Activated CD8-positive, alpha-beta T cell treated with anti-CD3 and anti-CD28 coated beads, Interleukin-2, amount 10 ng/mL, durations not matched to agents 7 days and 5 days (primary cell): ENCODE data around the gene BAIAP2L2. TPM values are rescaled to one million over a fixed set of nuclear protein-coding genes. Genes with fewer than 3 reads are reported as not detected.

Experiments used
- ATAC-seq: fragments of 150-1000 bp; cut with Tn5 transposase; one replicate; pipeline ENCODE4 v1.10.0; 2021; ENCODE audit warnings: moderate library complexity
- CTCF ChIA-PET: fragments of 350-600 bp; sonication (Branson Sonifier 250); formaldehyde crosslinking; loops from one replicate; lab custom pipeline; 2021; ENCODE audit warnings: antibody characterized with exemption; lab: Charles Lee
- POLR2A ChIA-PET: fragments of 350-600 bp; sonication (Branson Sonifier 250); formaldehyde crosslinking; loops from one replicate; lab custom pipeline; 2021; ENCODE audit warnings: antibody characterized with exemption; lab: Charles Lee
- DNase-seq: peaks from one replicate; pipeline ENCODE4 v3.0.0-alpha.2; 2020
- H3K27ac Mint-ChIP-seq: one replicate; pipeline ENCODE4 v1.8.0; 2021; ENCODE audit warnings: mild to moderate bottlenecking, mixed read lengths
- H3K27me3 Mint-ChIP-seq: one replicate; pipeline ENCODE4 v1.8.0; 2021; ENCODE audit warnings: low read depth, mixed read lengths
- H3K36me3 Mint-ChIP-seq: one replicate; pipeline ENCODE4 v1.8.0; 2021; ENCODE audit warnings: low read depth, mixed read lengths
- H3K4me1 Mint-ChIP-seq: one replicate; pipeline ENCODE4 v1.8.0; 2021; ENCODE audit warnings: low read depth, mixed read lengths
- H3K4me3 Mint-ChIP-seq: one replicate; pipeline ENCODE4 v1.8.0; 2021; ENCODE audit warnings: mild to moderate bottlenecking, mixed read lengths
- H3K9me3 Mint-ChIP-seq: one replicate; pipeline ENCODE4 v1.8.0; 2022; ENCODE audit warnings: mixed read lengths; ENCODE audit not compliant: insufficient read depth
- total RNA-seq, 2 experiments: library from RNA; stranded (reverse); gene quantifications; one replicate each; pipeline ENCODE4 v1.2.3, GENCODE V29; 2021

The BAIAP2L2 gene
- total RNA-seq, 2 experiments from 2014 or later: 0.47 to 0.58 TPM

DNA sequence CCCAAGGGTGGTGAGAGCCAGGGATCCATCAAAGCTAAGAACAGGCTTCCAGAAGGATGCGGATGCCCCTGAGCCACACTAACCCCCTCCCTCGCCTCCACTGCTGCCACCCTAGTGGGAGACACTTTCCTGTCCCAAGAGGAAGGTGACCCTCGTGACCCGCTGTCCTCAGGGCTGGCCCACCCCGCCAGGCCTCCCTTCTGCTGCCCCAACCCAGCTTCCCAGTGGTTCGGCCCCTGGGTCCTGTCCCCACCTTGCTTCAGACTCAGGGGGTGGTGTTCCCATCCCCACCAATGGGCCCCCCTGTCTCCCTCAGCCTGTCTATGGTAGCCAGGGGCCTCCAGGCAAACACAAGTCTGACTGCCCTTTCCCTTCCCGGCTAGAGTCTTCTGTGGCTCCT lies 59.8 kb downstream of the BAIAP2L2 start:
- H3K4me1 Mint-ChIP-seq: peaks cover 6% of the 10 kb centered on the region
- H3K27me3 Mint-ChIP-seq: peaks cover 9% of the 10 kb centered on the region
- POLR2A ChIA-PET: no interaction called here
- H3K27ac Mint-ChIP-seq: no peak overlapping the region
- CTCF ChIA-PET: interaction anchor here (1.3 to 1.4 kb wide), 2 partner anchors 93 to 521 kb away, joined by 3 to 5 read pairs; no protein-coding TSS in a partner anchor
- H3K9me3 Mint-ChIP-seq: no peaks in the 10 kb centered on the region
- H3K4me3 Mint-ChIP-seq: no peak overlapping the region
- DNase-seq (no peak), ATAC-seq (no peak)
- H3K36me3 Mint-ChIP-seq: no peaks in the 10 kb centered on the region

DNA sequence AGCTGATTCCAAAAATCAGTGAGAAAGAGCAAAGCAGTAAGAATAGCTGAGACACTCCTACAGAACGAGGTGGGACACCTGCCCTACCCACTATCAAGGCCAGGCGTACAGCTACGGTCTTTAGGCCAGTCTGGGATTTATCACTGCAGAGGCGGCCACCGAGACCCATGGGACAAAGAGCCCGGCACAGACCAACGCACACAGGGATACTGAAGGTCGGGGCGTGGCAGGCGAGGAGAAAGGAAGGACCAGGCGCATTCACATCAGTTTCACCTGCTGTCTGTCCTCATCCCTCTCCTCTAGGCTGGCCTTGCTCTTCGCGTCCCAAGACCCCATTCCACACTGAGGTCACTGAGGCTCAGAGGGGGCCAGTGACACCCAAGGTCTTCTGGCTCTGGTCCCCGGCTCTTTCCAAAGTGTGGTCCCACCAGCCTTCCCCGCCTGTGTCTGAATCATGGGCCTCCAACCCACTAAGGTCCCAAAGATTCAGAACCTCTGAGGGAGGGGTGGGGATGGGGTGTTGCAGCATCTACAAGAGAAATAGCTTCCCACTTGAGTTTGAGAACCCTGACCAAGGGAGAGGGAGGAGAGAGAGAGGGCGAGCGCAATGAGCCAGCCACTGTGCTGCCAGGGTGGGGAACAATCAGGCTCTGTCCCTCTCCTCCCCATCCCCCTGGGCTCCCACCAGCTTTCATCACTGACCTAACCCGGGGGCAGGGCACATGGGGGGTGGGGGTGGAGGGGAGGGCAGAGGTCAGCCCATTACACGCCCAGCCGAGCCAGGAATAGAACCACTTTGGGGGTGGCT lies 60.5 kb downstream of the BAIAP2L2 start:
- H3K9me3 Mint-ChIP-seq: no peaks in the 10 kb centered on the region
- H3K27ac Mint-ChIP-seq: no peak overlapping the region
- no peak for ATAC-seq
- no peak overlapping the region for H3K4me3 Mint-ChIP-seq
- peaks cover 9% of the 10 kb centered on the region for H3K27me3 Mint-ChIP-seq
- DNase-seq: no peak
- H3K4me1 Mint-ChIP-seq: peaks cover 6% of the 10 kb centered on the region
- CTCF ChIA-PET: interaction anchor here (0.9 to 1.4 kb wide), 3 partner anchors 94 to 522 kb away, joined by 3 to 5 read pairs (median 3); no protein-coding TSS in a partner anchor
- POLR2A ChIA-PET: no interaction called here
- H3K36me3 Mint-ChIP-seq: no peaks in the 10 kb centered on the region

- H3K36me3 Mint-ChIP-seq: no peaks in the 10 kb centered on the region
- ChIA-PET CTCF (no interaction called here), POLR2A (no interaction called here)
- no peak overlapping the region for H3K27ac Mint-ChIP-seq
- no peaks in the 10 kb centered on the region for H3K4me1 Mint-ChIP-seq
- DNase-seq: no peak
- peaks cover 9% of the 10 kb centered on the region for H3K27me3 Mint-ChIP-seq
- H3K9me3 Mint-ChIP-seq: no peaks in the 10 kb centered on the region
- ATAC-seq: no peak
- H3K4me3 Mint-ChIP-seq: no peak overlapping the region
Measured at GRCh38 chr22:38046070-38046748, 64.3 kb downstream of the BAIAP2L2 start.

DNA sequence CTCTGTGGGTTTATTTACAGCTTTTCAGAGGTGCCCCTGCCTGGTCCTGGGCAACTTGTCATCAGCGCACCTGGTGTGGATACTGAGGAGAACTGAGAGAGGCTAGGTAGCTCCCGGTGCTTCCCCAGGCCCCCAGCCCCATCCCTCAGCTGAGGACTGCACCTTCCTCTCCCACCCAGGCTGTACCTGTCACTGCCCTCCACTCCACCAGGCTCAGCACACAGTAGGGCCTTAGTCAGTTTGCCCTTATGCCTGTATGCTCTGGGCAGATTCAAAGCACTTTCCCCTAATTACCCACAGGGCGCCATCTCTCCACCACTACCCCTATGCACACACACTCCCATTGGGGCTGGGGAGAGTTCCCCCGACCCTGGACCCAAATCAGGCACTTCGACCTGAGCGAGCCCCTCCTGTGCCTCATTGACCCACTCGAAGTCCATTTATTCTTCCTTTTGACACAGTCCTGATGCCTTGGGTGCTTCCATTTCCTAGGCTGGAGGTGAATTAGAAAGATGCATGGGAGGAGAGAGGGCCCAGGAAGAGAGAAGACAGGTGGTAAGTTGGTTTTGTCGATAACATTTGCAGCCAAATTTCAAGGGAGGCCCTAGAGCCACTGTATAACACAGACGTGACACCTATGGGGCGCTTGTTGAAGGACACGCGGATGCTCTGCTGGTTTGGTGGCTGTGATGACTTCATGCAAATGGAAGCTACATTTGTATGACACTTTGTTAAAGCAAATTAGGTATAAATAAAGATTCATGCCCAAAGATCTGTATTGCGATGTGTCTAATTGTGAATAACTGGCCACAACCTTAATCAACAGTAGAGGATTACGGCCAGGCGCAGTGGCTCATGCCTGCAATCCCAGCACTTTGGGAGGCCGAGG lies 67.1 kb downstream of the BAIAP2L2 start:
- H3K4me3 Mint-ChIP-seq: no peak overlapping the region
- H3K4me1 Mint-ChIP-seq: no peaks in the 10 kb centered on the region
- DNase-seq (no peak), ATAC-seq (no peak)
- peaks cover 4% of the 10 kb centered on the region for H3K27me3 Mint-ChIP-seq
- no peaks in the 10 kb centered on the region for H3K9me3 Mint-ChIP-seq
- no peak overlapping the region for H3K27ac Mint-ChIP-seq
- H3K36me3 Mint-ChIP-seq: no peaks in the 10 kb centered on the region
- POLR2A ChIA-PET: interaction anchor here (0.6 kb wide), 1 partner anchor 474 kb away, joined by 3 read pairs; no protein-coding TSS in a partner anchor
- CTCF ChIA-PET: interaction anchor here (1.8 kb wide), 1 partner anchor 9 kb away, joined by 6 read pairs; no protein-coding TSS in a partner anchor

- no peaks in the 10 kb centered on the region for H3K9me3 Mint-ChIP-seq
- no peak overlapping the region for H3K27ac Mint-ChIP-seq
- no peak overlapping the region for H3K4me3 Mint-ChIP-seq
- DNase-seq (no peak), ATAC-seq (no peak)
- ChIA-PET POLR2A (no interaction called here), CTCF (interaction anchor here (1.8 kb wide), 1 partner anchor 10 kb away, joined by 6 read pairs; no protein-coding TSS in a partner anchor)
- peaks cover 3% of the 10 kb centered on the region for H3K27me3 Mint-ChIP-seq
- no peaks in the 10 kb centered on the region for H3K36me3 Mint-ChIP-seq
- no peaks in the 10 kb centered on the region for H3K4me1 Mint-ChIP-seq
Measured at GRCh38 chr22:38042488-38042790, 68.0 kb downstream of the BAIAP2L2 start.

DNA sequence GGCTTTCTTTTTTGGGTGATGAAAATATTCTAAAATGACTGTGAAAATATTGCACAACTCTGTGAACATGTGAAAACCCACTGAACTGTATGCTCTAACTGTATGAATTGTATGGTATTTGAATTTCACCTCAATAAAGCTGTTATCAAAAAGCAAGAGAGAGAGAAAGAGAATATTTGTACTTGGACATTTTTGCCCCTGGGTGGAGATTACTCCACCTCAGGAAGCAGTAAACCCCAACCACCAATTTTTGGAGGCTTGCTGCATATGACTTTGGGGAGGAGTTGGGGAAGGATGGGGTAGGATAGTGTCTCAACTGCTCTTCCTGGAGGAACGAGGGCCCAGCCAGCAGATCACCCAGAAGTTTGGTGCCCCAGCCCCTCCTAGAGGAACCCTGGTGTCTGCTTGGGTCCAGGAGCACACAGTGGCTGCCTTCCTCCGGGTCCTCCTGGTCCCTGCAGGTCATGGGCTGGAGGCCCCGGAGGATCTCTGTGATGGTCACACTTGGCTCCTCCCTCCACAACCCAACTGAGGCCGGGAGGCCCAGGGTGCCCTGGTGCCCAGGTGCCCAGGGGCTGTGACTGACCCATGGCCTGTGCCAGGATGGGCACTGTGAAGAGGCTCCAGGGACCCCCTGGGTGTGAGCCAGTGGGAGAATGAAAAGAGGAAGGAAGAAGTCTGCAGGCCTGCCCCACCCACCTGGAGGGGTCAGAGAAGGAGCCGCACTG lies 68.6 kb downstream of the BAIAP2L2 start:
- POLR2A ChIA-PET: no interaction called here
- Mint-ChIP-seq H3K36me3 (no peaks in the 10 kb centered on the region), H3K27ac (no peak overlapping the region), H3K4me3 (no peak overlapping the region), H3K4me1 (no peaks in the 10 kb centered on the region), H3K9me3 (no peaks in the 10 kb centered on the region), H3K27me3 (peaks cover under 1% of the 10 kb centered on the region)
- DNase-seq: no peak
- ATAC-seq: no peak
- CTCF ChIA-PET: interaction anchor here (1.5 to 1.8 kb wide), 2 partner anchors 10 kb away, joined by 6 read pairs; no protein-coding TSS in a partner anchor

- CTCF ChIA-PET: interaction anchor here (1.5 kb wide), 1 partner anchor 11 kb away, joined by 6 read pairs; no protein-coding TSS in a partner anchor
- no peaks in the 10 kb centered on the region for H3K27me3 Mint-ChIP-seq
- no peaks in the 10 kb centered on the region for H3K36me3 Mint-ChIP-seq
- no peak overlapping the region for H3K4me3 Mint-ChIP-seq
- DNase-seq (no peak), ATAC-seq (no peak)
- no peak overlapping the region for H3K27ac Mint-ChIP-seq
- no peaks in the 10 kb centered on the region for H3K9me3 Mint-ChIP-seq
- POLR2A ChIA-PET: no interaction called here
- no peaks in the 10 kb centered on the region for H3K4me1 Mint-ChIP-seq
Measured at GRCh38 chr22:38040953-38041759, 69.3 kb downstream of the BAIAP2L2 start.

DNA sequence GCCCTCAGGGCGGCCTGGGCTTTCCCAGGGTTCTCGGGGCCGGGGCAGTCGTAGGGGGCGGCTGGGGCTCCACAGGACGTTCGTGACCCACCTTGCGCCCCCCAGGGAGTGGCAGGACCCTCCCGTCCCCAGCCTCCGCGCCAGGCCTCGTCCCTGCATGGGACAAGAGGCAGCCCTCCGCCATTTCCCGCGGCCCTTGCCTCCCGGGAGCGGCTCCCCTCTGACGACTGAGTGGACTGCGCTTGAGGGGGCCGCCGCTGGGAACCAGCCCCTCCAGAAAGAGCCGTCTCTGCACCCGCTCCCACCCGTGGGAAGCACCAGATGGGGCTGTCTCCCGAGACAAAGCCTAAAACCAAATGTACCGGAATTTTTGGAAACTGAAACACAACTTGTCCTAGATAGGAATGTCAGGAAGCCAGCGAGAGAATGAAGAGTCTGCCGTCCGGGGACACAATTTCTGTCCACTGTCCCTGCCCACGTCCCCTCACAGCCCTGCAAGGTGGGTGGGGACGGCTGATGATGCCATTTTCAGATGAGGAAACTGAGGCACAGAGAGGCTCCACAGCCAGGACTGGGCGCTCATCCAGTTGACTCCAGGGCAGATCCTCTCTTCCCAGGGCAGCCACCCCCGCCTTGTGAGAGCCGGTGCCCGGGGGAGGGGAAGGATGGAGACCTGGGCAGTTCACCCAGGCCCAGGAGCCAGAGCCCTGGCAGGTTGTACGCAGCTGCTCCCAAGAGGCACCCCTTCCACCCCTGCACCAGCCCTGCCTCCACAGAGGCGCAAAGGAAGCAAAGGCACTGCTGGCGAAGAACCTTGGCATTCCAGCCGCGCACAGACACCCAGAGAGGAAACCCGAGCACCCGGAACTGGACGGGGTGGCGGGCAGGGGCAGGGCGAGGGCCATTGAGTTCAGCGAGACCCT lies 71.3 kb downstream of the BAIAP2L2 start:
- no peaks in the 10 kb centered on the region for H3K36me3 Mint-ChIP-seq
- POLR2A ChIA-PET: no interaction called here

GRCh38 chr22:38038426-38038825 lies 72.1 kb downstream of the BAIAP2L2 start:
- no peak for DNase-seq
- no peaks in the 10 kb centered on the region for H3K36me3 Mint-ChIP-seq
- no peak overlapping the region for H3K27ac Mint-ChIP-seq
- ATAC-seq: no peak
- no peaks in the 10 kb centered on the region for H3K27me3 Mint-ChIP-seq
- no peak overlapping the region for H3K4me3 Mint-ChIP-seq
- POLR2A ChIA-PET: no interaction called here
- H3K4me1 Mint-ChIP-seq: no peaks in the 10 kb centered on the region
- H3K9me3 Mint-ChIP-seq: no peaks in the 10 kb centered on the region
- CTCF ChIA-PET: interaction anchor here (1.8 kb wide), 1 partner anchor 14 kb away, joined by 5 read pairs; no protein-coding TSS in a partner anchor

More for the DNA sequence above, 71.3 kb downstream of the BAIAP2L2 start:
- DNase-seq (no peak), ATAC-seq (no peak)
- Mint-ChIP-seq H3K27me3 (no peaks in the 10 kb centered on the region), H3K4me3 (no peak overlapping the region), H3K4me1 (no peaks in the 10 kb centered on the region), H3K27ac (no peak overlapping the region), H3K9me3 (no peaks in the 10 kb centered on the region)
- CTCF ChIA-PET: interaction anchor here (1.5 kb wide), 1 partner anchor 13 kb away, joined by 4 read pairs; no protein-coding TSS in a partner anchor
